SJCRH30 (cell line): Measurements from ENCODE around the gene NTM. TPM values are rescaled to one million over a fixed set of nuclear protein-coding genes. Genes with fewer than 3 reads are reported as not detected.

Experiments used
- DNase-seq, 2 experiments: peaks; one replicate each; pipeline ENCODE4 v3.0.0-alpha.2; 2015 to 2020
- H3K27ac ChIP-seq: fragments of 250-450 bp; sonication (Bioruptor Pico); 2 replicates; pipeline ENCODE4 v1.5.1; 2020; ENCODE audit warnings: mild to moderate bottlenecking, moderate library complexity
- H3K27me3 ChIP-seq: fragments of 250-450 bp; sonication (Bioruptor Pico); 2 replicates; pipeline ENCODE4 v1.5.1; 2020; ENCODE audit warnings: mild to moderate bottlenecking, moderate library complexity
- H3K36me3 ChIP-seq: fragments of 250-450 bp; sonication (Bioruptor Pico); 2 replicates; pipeline ENCODE4 v1.5.1; 2020; ENCODE audit warnings: mild to moderate bottlenecking, moderate library complexity
- H3K4me1 ChIP-seq: fragments of 250-450 bp; sonication (Bioruptor Pico); 2 replicates; pipeline ENCODE4 v1.5.1; 2020; ENCODE audit warnings: mild to moderate bottlenecking, moderate library complexity
- H3K4me3 ChIP-seq: fragments of 250-450 bp; sonication (Bioruptor Pico); 2 replicates; pipeline ENCODE4 v1.5.1; 2020; ENCODE audit warnings: mild to moderate bottlenecking, moderate library complexity
- H3K9me3 ChIP-seq: fragments of 250-450 bp; sonication (Bioruptor Pico); replicated peaks from 2 replicates; pipeline ENCODE4 v1.5.1; 2020; ENCODE audit warnings: mild to moderate bottlenecking, moderate library complexity
- total RNA-seq: library from RNA; depleted of rRNA; stranded (reverse); fragments of >200 nt; shearing (Covaris generic); gene quantifications from 2 replicates; pipeline ENCODE4 v1.2.3, GENCODE V29; 2014

NTM gene
- total RNA-seq, 1 experiment from 2014 or later = not detected

DNA sequence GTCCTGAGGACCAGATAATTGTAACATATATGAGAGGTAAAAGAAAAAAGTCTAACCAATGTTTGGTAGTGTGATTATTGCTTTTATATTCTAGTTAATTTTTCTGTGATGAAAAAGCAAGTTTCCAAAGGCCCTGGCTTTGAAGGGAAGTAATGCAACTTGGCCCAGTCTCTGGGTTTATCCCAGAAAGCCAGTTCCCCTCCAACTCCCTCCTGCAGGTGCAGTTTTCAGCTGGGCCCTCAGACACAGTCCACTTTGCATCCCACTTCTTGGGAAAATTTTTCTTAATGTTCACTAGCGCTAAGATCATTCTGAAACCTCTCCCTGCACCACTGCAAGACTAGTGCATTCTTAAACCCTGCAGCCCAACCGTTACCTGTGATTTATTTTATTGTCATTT lies 586.8 kb downstream of the NTM start:
- H3K27ac ChIP-seq = no peak overlapping the region
- no peaks in the 10 kb centered on the region for H3K4me1 ChIP-seq
- no peak for DNase-seq
- H3K27me3 ChIP-seq = no peaks in the 10 kb centered on the region
- no peak overlapping the region for H3K4me3 ChIP-seq
- no peaks in the 10 kb centered on the region for H3K9me3 ChIP-seq
- no peaks in the 10 kb centered on the region for H3K36me3 ChIP-seq

GRCh38 chr11:131957875-131958274 lies 587.5 kb downstream of the NTM start:
- Histone ChIP-seq H3K9me3 (no peaks in the 10 kb centered on the region), H3K27ac (no peak overlapping the region), H3K27me3 (no peaks in the 10 kb centered on the region), H3K4me1 (no peaks in the 10 kb centered on the region), H3K36me3 (no peaks in the 10 kb centered on the region), H3K4me3 (no peak overlapping the region)
- no peak for DNase-seq

GRCh38 chr11:131962818-131963217 lies 592.4 kb downstream of the NTM start:
- no peak for DNase-seq
- no peaks in the 10 kb centered on the region for H3K27me3 ChIP-seq
- H3K4me1 ChIP-seq = no peaks in the 10 kb centered on the region

GRCh38 chr11:131964698-131965483 lies 594.5 kb downstream of the NTM start:
- no peaks in the 10 kb centered on the region for H3K9me3 ChIP-seq
- no peak overlapping the region for H3K27ac ChIP-seq
- no peaks in the 10 kb centered on the region for H3K4me1 ChIP-seq
- H3K4me3 ChIP-seq = no peak overlapping the region
- H3K36me3 ChIP-seq = no peaks in the 10 kb centered on the region
- DNase-seq = no peak
- no peaks in the 10 kb centered on the region for H3K27me3 ChIP-seq

More at GRCh38 chr11:131962818-131963217, 592.4 kb downstream of the NTM start:
- H3K4me3 ChIP-seq = no peak overlapping the region
- H3K36me3 ChIP-seq = no peaks in the 10 kb centered on the region
- H3K9me3 ChIP-seq = no peaks in the 10 kb centered on the region
- no peak overlapping the region for H3K27ac ChIP-seq

DNA sequence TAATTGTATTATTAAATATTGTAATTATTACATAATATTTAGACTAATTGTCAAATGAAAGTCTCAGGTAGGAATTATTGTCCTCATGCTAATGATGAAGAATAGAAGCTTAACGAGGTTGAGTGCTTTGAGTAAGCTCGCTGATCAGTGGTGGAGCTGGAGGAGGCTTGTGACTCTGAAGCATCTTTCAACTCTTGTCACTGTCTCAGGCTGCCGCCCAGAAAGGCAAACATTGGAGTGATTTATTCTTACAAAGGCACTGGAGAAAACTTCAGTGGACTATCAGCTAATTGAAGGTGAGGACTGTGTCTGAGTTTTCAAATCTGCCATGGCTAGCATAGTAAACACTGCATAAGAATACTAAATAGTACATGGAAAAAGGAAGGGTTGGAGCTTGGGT lies 595.1 kb downstream of the NTM start:
- no peaks in the 10 kb centered on the region for H3K9me3 ChIP-seq
- no peak for DNase-seq
- no peaks in the 10 kb centered on the region for H3K36me3 ChIP-seq
- H3K4me3 ChIP-seq = no peak overlapping the region
- no peaks in the 10 kb centered on the region for H3K27me3 ChIP-seq
- H3K27ac ChIP-seq = no peak overlapping the region
- H3K4me1 ChIP-seq = no peaks in the 10 kb centered on the region

DNA sequence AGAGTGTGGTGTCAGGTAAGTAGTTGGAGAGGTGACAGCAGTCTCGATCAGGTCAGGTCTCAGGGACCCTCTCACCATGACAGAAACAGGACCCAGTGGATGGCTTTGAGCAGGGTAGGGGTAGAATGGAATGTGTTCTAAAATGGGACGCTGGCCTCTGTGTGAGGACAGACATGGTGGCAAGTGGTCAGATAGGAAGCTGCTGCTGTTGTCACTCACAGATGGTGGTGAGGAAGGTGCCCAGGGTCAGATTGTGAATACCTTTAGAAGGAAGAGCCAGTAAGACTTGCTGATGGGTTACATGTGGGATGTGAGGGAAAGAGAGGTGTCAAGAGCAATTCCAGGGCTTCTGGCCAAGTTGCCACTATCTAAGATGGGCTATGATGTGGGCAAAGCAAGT lies 596.3 kb downstream of the NTM start:
- H3K27ac ChIP-seq = no peak overlapping the region
- H3K4me3 ChIP-seq = no peak overlapping the region
- H3K9me3 ChIP-seq = no peaks in the 10 kb centered on the region
- H3K36me3 ChIP-seq = no peaks in the 10 kb centered on the region
- H3K4me1 ChIP-seq = no peaks in the 10 kb centered on the region
- no peaks in the 10 kb centered on the region for H3K27me3 ChIP-seq
- no peak for DNase-seq

- no peaks in the 10 kb centered on the region for H3K27me3 ChIP-seq
- H3K36me3 ChIP-seq = no peaks in the 10 kb centered on the region
- H3K4me3 ChIP-seq = no peak overlapping the region
- no peaks in the 10 kb centered on the region for H3K4me1 ChIP-seq
- no peak overlapping the region for H3K27ac ChIP-seq
- no peaks in the 10 kb centered on the region for H3K9me3 ChIP-seq
- DNase-seq = no peak
Observed at GRCh38 chr11:131969261-131969660, 598.8 kb downstream of the NTM start.

DNA sequence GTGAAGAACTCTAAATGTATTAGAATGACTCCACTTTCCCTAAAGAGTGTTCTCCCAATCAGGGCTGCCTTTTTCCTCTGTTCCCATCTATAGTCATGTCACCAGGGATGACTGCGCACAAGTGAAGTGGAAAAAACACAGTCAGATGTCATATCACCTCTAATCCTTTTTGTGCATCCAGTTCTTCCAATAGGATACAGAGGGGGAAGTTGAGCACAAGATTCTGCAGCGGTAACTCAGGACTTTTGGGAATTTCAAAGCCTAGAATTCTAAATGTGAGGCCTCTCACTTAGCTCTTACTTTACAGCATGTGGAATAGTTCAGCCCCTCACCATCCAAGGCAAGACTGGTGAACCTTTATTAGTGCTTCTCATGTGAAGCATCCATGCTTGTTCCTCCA lies 602.6 kb downstream of the NTM start:
- H3K36me3 ChIP-seq = no peaks in the 10 kb centered on the region
- no peak for DNase-seq
- H3K4me3 ChIP-seq = no peak overlapping the region
- H3K27me3 ChIP-seq = no peaks in the 10 kb centered on the region
- no peaks in the 10 kb centered on the region for H3K9me3 ChIP-seq
- no peaks in the 10 kb centered on the region for H3K4me1 ChIP-seq
- H3K27ac ChIP-seq = no peak overlapping the region

- Histone ChIP-seq H3K36me3 (no peaks in the 10 kb centered on the region), H3K9me3 (no peaks in the 10 kb centered on the region), H3K27me3 (no peaks in the 10 kb centered on the region), H3K4me1 (no peaks in the 10 kb centered on the region), H3K27ac (no peak overlapping the region), H3K4me3 (no peak overlapping the region)
- no peak for DNase-seq
Observed at GRCh38 chr11:131975619-131976018, 605.2 kb downstream of the NTM start.

DNA sequence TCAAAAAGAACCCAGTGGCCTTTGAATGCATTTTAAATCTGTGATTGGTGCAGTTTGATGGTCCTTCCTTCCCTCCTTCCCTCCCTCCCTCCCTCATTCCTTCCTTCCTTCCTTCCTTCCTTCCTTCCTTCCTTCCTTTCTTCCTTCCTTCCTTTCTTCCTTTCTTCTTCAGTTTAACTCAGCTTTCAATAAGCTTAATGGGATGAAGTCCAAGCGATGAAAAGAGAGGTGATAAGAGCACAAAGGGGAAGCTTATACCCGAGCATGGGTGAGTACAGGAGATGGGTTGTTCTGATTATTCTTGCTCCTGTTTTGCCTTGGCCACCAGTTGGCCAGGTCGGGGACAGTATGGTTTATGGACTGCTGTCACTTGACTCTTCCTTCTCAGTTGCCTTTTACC lies 605.6 kb downstream of the NTM start:
- Histone ChIP-seq H3K36me3 (no peaks in the 10 kb centered on the region), H3K4me3 (no peak overlapping the region), H3K4me1 (no peaks in the 10 kb centered on the region), H3K27me3 (no peaks in the 10 kb centered on the region), H3K27ac (no peak overlapping the region), H3K9me3 (no peaks in the 10 kb centered on the region)
- DNase-seq = no peak

- Histone ChIP-seq H3K27me3 (no peaks in the 10 kb centered on the region), H3K4me3 (no peak overlapping the region), H3K27ac (no peak overlapping the region), H3K4me1 (no peaks in the 10 kb centered on the region), H3K36me3 (no peaks in the 10 kb centered on the region), H3K9me3 (no peaks in the 10 kb centered on the region)
- no peak for DNase-seq
Observed at GRCh38 chr11:131977231-131977630, 606.8 kb downstream of the NTM start.

DNA sequence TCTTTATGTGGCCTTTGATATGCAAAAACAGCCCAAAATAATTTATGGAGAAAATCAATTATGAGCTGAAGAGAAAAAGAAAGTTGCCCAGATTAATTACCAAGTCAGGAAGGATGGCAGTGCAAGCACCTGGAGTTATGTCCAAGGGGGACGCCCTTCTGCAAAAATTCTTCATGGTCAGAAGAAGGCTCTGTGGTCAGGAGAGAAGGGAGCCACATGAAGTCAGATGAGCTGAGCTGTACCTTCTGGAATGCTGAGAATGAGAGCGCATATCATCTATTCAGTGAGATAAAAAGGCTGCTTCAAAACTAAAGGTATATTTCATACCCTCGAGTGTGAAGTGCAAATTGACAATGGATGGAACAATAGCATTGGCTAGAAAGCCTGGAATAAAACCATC lies 607.4 kb downstream of the NTM start:
- no peak for DNase-seq
- Histone ChIP-seq H3K4me1 (no peaks in the 10 kb centered on the region), H3K27ac (no peak overlapping the region), H3K4me3 (no peak overlapping the region), H3K27me3 (no peaks in the 10 kb centered on the region), H3K36me3 (no peaks in the 10 kb centered on the region), H3K9me3 (no peaks in the 10 kb centered on the region)

DNA sequence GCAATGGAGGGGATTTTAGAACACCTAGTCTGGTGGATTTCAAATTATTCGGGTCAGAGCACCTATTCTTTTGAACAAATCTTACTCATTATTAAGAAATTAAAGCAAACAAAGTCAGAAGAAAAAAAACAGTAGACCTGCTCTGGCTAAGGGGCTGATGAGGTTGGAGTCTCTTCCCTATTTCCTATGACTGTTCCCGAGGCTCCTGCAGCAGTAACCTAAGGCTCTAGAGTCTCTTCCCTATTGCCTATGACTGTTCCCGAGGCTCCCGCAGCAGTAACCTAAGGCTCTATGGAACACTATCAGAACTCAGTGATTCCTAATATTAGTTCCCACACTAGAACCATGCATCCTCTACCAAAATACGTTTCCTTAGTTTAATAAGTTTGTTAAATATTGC lies 607.9 kb downstream of the NTM start:
- H3K4me1 ChIP-seq = no peaks in the 10 kb centered on the region
- no peaks in the 10 kb centered on the region for H3K9me3 ChIP-seq
- no peaks in the 10 kb centered on the region for H3K36me3 ChIP-seq
- DNase-seq = no peak
- H3K27me3 ChIP-seq = no peaks in the 10 kb centered on the region
- H3K4me3 ChIP-seq = no peak overlapping the region
- H3K27ac ChIP-seq = no peak overlapping the region

- Histone ChIP-seq H3K9me3 (no peaks in the 10 kb centered on the region), H3K4me3 (no peak overlapping the region), H3K27ac (no peak overlapping the region), H3K36me3 (no peaks in the 10 kb centered on the region), H3K4me1 (no peaks in the 10 kb centered on the region), H3K27me3 (no peaks in the 10 kb centered on the region)
- DNase-seq = no peak
Observed at GRCh38 chr11:131979364-131979763, 608.9 kb downstream of the NTM start.

- DNase-seq = no peak
- Histone ChIP-seq H3K27me3 (no peaks in the 10 kb centered on the region), H3K9me3 (no peaks in the 10 kb centered on the region), H3K27ac (no peak overlapping the region), H3K4me1 (no peaks in the 10 kb centered on the region), H3K36me3 (no peaks in the 10 kb centered on the region), H3K4me3 (no peak overlapping the region)
Observed at GRCh38 chr11:131980199-131980598, 609.8 kb downstream of the NTM start.
